ENCODE results near the gene CFDP1.
A peak's percentile ranks its signal among the peaks of the same experiment; 100 is the strongest.

The CFDP1 gene

GRCh38 chr16:75254359-75254837 is 178.9 kb downstream of the CFDP1 start:
- Histone ChIP-seq H3K9ac (ENCODE audit: low read depth in 1 of 2, low read length in 2 of 2) (no peak overlapping the region), H3K27ac (ENCODE audit: low read depth, low read length) (no peak overlapping the region), H3K9me3 (ENCODE audit: control insufficient read depth in 1 of 2, low read length in 2 of 2) (no peaks in the 10 kb centered on the region), H3K4me3 (ENCODE audit: low read depth in 1 of 2, low read length in 2 of 2) (no peak overlapping the region), H3K36me3 (ENCODE audit: control insufficient read depth in 1 of 2, insufficient read depth in 2 of 2, low read length in 2 of 2) (no peaks in the 10 kb centered on the region), H3K4me1 (ENCODE audit: control insufficient read depth in 1 of 2, insufficient read depth in 2 of 2, low read length in 2 of 2) (peaks cover 23 to 50% of the 10 kb centered on the region in 2 donors), H3K27me3 (ENCODE audit: control insufficient read depth in 1 of 2, insufficient read depth in 2 of 2, low read length in 2 of 2) (no peaks in the 10 kb centered on the region)

- H3K36me3 ChIP-seq (ENCODE audit: control insufficient read depth in 1 of 2, insufficient read depth in 2 of 2, low read length in 2 of 2): peaks cover 0 to 5% of the 10 kb centered on the region in 2 donors
- peak overlapping the region; percentile 36 for H3K27ac ChIP-seq (ENCODE audit: low read depth, low read length)
- H3K4me1 ChIP-seq (ENCODE audit: control insufficient read depth in 1 of 2, insufficient read depth in 2 of 2, low read length in 2 of 2): peaks cover 35 to 62% of the 10 kb centered on the region in 2 donors
- H3K9ac ChIP-seq (ENCODE audit: low read depth in 1 of 2, low read length in 2 of 2): no peak overlapping the region
- no peaks in the 10 kb centered on the region for H3K9me3 ChIP-seq (ENCODE audit: control insufficient read depth in 1 of 2, low read length in 2 of 2)
- no peaks in the 10 kb centered on the region for H3K27me3 ChIP-seq (ENCODE audit: control insufficient read depth in 1 of 2, insufficient read depth in 2 of 2, low read length in 2 of 2)
- no peak overlapping the region for H3K4me3 ChIP-seq (ENCODE audit: low read depth in 1 of 2, low read length in 2 of 2)
These were observed 180.1 kb downstream of the CFDP1 start for GRCh38 chr16:75252946-75253911.

GRCh38 chr16:75252049-75252864 is 181.0 kb downstream of the CFDP1 start:
- H3K4me3 ChIP-seq (ENCODE audit: low read depth in 1 of 2, low read length in 2 of 2): peak overlapping the region in 1 of 2 donors; percentile 63
- peaks cover 0 to 5% of the 10 kb centered on the region in 2 donors for H3K36me3 ChIP-seq (ENCODE audit: control insufficient read depth in 1 of 2, insufficient read depth in 2 of 2, low read length in 2 of 2)
- no peaks in the 10 kb centered on the region for H3K9me3 ChIP-seq (ENCODE audit: control insufficient read depth in 1 of 2, low read length in 2 of 2)
- no peaks in the 10 kb centered on the region for H3K27me3 ChIP-seq (ENCODE audit: control insufficient read depth in 1 of 2, insufficient read depth in 2 of 2, low read length in 2 of 2)
- peaks cover 44 to 68% of the 10 kb centered on the region in 2 donors for H3K4me1 ChIP-seq (ENCODE audit: control insufficient read depth in 1 of 2, insufficient read depth in 2 of 2, low read length in 2 of 2)
- peak overlapping the region; percentile 39 to 51 for H3K9ac ChIP-seq (ENCODE audit: low read depth in 1 of 2, low read length in 2 of 2)
- no peak overlapping the region for H3K27ac ChIP-seq (ENCODE audit: low read depth, low read length)

DNA sequence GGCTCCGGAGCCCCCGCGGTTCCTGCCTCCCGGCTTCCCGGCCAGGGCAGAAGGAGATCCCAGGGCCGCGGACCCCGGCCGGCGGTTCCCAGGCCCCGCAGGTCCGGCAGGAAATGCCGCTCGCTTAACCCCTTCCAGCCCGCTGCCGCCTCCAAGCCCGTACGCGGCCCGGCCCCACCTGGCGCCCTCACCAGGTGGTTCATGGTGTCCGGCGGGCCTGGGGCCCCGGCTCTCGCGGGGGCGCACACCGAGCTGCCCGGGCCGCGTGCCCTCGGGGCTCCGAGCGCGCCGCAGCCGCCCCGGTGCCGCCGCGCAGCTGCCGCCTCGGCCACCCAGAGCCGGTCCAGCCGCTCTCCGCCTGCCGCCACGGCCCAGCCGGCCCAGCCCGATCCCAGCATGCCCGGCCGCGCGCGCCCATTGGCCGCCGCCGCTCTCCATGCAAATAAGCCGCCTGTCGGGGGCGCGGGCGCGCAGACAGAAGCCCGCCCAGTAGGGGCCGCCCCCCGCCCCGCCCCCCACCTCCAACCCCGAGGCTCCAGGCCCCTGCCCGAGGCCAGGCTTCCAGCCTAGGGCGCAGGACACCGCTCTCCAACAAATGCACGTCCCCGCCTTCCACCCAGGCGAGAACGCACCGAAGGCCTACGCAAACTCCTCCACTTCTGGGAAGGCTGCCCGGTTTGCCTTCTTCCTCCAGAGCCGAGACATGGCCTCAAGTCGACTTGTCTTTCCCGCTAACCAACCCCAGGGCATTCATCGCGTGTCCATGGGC is 181.8 kb downstream of the CFDP1 start, which contains the start of gene BCAR1:
Gene BCAR1, minus strand, starts transcription at position 345 of the 769 bp plus-strand sequence. Its CDS starts 142 bp downstream, at position 203.
- Histone ChIP-seq H3K27ac (ENCODE audit: low read depth, low read length) (peak within 1 kb of the TSS; percentile 89), H3K9me3 (ENCODE audit: control insufficient read depth in 1 of 2, low read length in 2 of 2) (no peaks in the 10 kb centered on the region), H3K4me3 (ENCODE audit: low read depth in 1 of 2, low read length in 2 of 2) (peak within 1 kb of the TSS; percentile 82 to 83), H3K4me1 (ENCODE audit: control insufficient read depth in 1 of 2, insufficient read depth in 2 of 2, low read length in 2 of 2) (peaks cover 50 to 70% of the 10 kb centered on the region in 2 donors), H3K36me3 (ENCODE audit: control insufficient read depth in 1 of 2, insufficient read depth in 2 of 2, low read length in 2 of 2) (peaks cover 0 to 5% of the 10 kb centered on the region in 2 donors), H3K9ac (ENCODE audit: low read depth in 1 of 2, low read length in 2 of 2) (peak within 1 kb of the TSS; percentile 80 to 96), H3K27me3 (ENCODE audit: control insufficient read depth in 1 of 2, insufficient read depth in 2 of 2, low read length in 2 of 2) (no peaks in the 10 kb centered on the region)

- Histone ChIP-seq H3K4me1 (ENCODE audit: control insufficient read depth in 1 of 2, insufficient read depth in 2 of 2, low read length in 2 of 2) (peaks cover 56 to 70% of the 10 kb centered on the region in 2 donors), H3K9ac (ENCODE audit: low read depth in 1 of 2, low read length in 2 of 2) (peak overlapping the region; percentile 80 to 96), H3K4me3 (ENCODE audit: low read depth in 1 of 2, low read length in 2 of 2) (peak overlapping the region; percentile 82 to 83), H3K27me3 (ENCODE audit: control insufficient read depth in 1 of 2, insufficient read depth in 2 of 2, low read length in 2 of 2) (no peaks in the 10 kb centered on the region), H3K27ac (ENCODE audit: low read depth, low read length) (peak overlapping the region; percentile 89), H3K9me3 (ENCODE audit: control insufficient read depth in 1 of 2, low read length in 2 of 2) (no peaks in the 10 kb centered on the region), H3K36me3 (ENCODE audit: control insufficient read depth in 1 of 2, insufficient read depth in 2 of 2, low read length in 2 of 2) (peaks cover 0 to 5% of the 10 kb centered on the region in 2 donors)
These were observed 182.5 kb downstream of the CFDP1 start for GRCh38 chr16:75250809-75251279.

DNA sequence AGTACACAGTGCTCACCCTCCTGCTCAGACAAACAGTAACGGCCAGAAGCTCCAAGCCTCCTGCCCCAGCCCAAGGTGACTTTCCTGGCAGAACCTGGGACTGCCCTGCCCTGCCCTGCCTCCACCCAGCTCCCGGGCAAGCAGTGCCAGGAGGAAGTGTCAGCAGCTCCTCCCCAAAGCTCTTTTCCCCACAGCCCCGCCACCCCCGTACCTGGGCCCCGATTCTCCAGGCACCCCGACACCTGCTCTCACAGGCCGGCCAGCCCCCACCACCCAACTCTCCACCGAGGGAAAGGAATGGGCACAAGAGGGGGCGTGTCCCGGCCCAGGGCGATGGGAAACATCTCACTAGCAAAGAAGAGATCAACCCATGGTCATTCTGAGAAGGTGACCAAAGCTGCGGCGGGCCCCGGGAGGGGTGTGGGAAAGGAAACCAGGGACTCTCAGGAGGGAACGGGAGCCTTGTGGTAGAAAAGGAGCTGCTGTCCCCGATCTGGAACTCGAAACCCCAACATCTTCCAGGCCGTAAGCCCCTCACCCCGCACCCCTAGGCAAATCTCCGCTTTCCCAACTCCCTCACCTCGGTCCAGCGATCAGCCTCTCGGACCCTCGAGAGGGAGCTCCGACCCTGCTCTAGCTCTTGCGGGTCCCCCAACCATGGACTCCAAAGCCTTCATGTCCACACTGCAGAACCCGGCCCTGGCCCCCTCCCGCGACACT is 183.1 kb downstream of the CFDP1 start:
- H3K4me3 ChIP-seq (ENCODE audit: low read depth in 1 of 2, low read length in 2 of 2): peak overlapping the region; percentile 82 to 83
- H3K4me1 ChIP-seq (ENCODE audit: control insufficient read depth in 1 of 2, insufficient read depth in 2 of 2, low read length in 2 of 2): peaks cover 61 to 75% of the 10 kb centered on the region in 2 donors
- H3K27me3 ChIP-seq (ENCODE audit: control insufficient read depth in 1 of 2, insufficient read depth in 2 of 2, low read length in 2 of 2): no peaks in the 10 kb centered on the region
- peak overlapping the region; percentile 89 for H3K27ac ChIP-seq (ENCODE audit: low read depth, low read length)
- H3K9ac ChIP-seq (ENCODE audit: low read depth in 1 of 2, low read length in 2 of 2): peak overlapping the region; percentile 80 to 96
- peaks cover 0 to 5% of the 10 kb centered on the region in 2 donors for H3K36me3 ChIP-seq (ENCODE audit: control insufficient read depth in 1 of 2, insufficient read depth in 2 of 2, low read length in 2 of 2)
- no peaks in the 10 kb centered on the region for H3K9me3 ChIP-seq (ENCODE audit: control insufficient read depth in 1 of 2, low read length in 2 of 2)

DNA sequence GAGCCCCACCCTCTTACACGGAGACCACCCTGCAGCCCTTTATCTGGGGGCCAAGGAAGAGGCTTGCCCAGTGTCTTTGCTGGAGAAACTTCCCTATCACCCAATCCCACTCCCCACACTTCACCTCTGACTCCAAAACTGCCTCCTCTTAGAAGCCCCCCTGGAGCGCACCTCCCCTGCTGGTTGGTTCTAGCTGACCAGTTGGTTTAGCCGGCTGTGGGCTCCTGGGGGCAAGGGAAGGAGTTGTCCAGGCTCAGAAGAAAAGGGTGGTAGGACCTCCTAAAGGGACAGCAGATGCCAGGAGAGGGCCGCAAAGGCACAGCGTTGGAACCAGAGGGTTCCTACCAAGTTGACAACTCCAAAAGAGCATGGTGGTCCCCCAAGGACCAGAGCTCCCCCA is 183.9 kb downstream of the CFDP1 start:
- H3K9me3 ChIP-seq (ENCODE audit: control insufficient read depth in 1 of 2, low read length in 2 of 2): no peaks in the 10 kb centered on the region
- peak overlapping the region; percentile 80 to 96 for H3K9ac ChIP-seq (ENCODE audit: low read depth in 1 of 2, low read length in 2 of 2)
- peak overlapping the region; percentile 82 to 83 for H3K4me3 ChIP-seq (ENCODE audit: low read depth in 1 of 2, low read length in 2 of 2)
- peaks cover 69 to 80% of the 10 kb centered on the region in 2 donors for H3K4me1 ChIP-seq (ENCODE audit: control insufficient read depth in 1 of 2, insufficient read depth in 2 of 2, low read length in 2 of 2)
- H3K36me3 ChIP-seq (ENCODE audit: control insufficient read depth in 1 of 2, insufficient read depth in 2 of 2, low read length in 2 of 2): peaks cover 0 to 5% of the 10 kb centered on the region in 2 donors
- no peaks in the 10 kb centered on the region for H3K27me3 ChIP-seq (ENCODE audit: control insufficient read depth in 1 of 2, insufficient read depth in 2 of 2, low read length in 2 of 2)
- H3K27ac ChIP-seq (ENCODE audit: low read depth, low read length): peak overlapping the region; percentile 89

DNA sequence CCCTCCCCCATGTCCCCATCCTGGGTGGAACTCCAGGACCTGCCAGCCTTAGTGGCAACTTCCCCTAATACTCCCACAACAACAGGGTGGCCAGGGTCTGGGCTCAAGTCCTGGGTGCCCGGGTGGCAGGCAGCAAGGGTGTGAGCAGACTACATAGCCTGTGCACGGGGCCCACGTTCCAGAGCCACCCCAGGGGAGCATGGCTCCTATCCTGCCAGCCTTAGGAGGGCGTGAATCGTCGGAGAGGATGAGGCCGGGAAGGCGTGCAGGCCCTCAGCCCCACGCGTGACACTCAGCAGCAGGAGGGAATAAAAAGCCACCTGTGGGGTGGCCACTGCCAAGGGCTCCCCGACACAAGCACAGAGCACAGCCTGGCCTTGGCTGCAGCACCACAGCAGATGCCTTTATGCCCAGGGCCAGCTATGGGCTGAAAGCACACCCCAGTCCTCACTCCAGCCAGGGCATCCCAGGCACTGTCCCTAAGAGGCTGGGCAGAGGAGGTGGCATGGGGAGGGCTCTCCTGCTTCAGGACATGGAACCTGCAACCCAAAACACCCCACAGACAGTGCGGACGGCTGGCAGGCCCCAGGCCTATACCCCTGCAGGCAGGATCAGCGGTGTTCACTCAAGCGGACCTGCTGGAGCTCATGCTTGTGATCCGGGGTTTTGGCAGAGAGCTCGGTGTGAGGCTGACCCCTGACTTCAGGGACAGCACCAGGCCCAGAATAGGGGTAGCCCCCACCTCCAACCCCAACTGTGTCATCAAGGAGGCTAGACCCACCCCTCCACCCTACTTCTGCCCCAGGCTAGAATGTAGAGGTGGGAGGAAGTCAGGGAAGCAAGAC is 184.5 kb downstream of the CFDP1 start:
- Histone ChIP-seq H3K36me3 (ENCODE audit: control insufficient read depth in 1 of 2, insufficient read depth in 2 of 2, low read length in 2 of 2) (peaks cover 0 to 5% of the 10 kb centered on the region in 2 donors), H3K4me3 (ENCODE audit: low read depth in 1 of 2, low read length in 2 of 2) (peak overlapping the region; percentile 82 to 83), H3K27ac (ENCODE audit: low read depth, low read length) (peak overlapping the region; percentile 44), H3K9ac (ENCODE audit: low read depth in 1 of 2, low read length in 2 of 2) (peak overlapping the region; percentile 32 to 80), H3K4me1 (ENCODE audit: control insufficient read depth in 1 of 2, insufficient read depth in 2 of 2, low read length in 2 of 2) (peaks cover 69 to 87% of the 10 kb centered on the region in 2 donors), H3K27me3 (ENCODE audit: control insufficient read depth in 1 of 2, insufficient read depth in 2 of 2, low read length in 2 of 2) (no peaks in the 10 kb centered on the region), H3K9me3 (ENCODE audit: control insufficient read depth in 1 of 2, low read length in 2 of 2) (no peaks in the 10 kb centered on the region)

Data from duodenal mucosa (tissue), 2 donors.